ENCODE measurements around the gene PCDHA4.
"Not testable (repeated sequence)": the region's sequence is repeated elsewhere in the genome, so short reads cannot be mapped to it uniquely, and the experiment has no call there.

PCDHA4 gene

DNA sequence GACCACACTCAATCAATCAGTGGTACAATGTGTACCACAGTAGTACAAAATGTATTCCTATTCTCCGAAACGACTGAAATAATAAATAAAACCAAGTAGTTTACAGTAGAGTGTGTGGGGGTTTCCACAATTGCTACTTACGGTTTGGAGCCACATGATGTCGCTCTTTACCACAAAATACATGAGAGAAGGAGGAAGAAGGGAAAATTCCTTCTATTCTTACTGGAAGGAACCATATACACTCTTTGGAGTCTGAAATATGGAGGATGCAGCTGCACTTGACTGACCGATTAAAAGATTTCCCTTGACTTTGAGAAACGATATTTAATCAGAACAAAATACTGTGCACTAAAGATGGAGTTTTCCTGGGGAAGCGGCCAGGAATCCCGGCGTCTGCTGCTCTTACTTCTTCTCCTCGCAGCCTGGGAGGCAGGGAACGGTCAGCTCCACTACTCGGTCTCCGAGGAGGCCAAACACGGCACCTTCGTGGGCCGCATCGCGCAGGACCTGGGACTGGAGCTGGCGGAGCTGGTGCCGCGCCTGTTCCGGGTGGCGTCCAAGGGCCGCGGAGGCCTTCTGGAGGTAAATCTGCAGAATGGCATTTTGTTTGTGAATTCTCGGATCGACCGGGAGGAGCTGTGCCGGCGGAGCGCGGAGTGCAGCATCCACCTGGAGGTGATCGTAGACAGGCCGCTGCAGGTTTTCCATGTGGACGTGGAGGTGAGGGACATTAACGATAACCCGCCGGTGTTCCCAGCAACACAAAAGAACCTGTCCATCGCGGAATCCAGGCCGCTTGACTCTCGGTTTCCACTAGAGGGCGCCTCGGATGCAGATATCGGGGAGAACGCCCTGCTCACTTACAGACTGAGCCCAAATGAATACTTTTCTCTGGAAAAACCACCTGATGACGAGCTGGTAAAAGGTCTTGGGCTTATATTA is at the start of gene PCDHA4:
TSS of gene PCDHA4 (plus strand) at position 235 of the 942 bp plus-strand sequence.
- peak; percentile 75 to 82 for DNase-seq

DNA sequence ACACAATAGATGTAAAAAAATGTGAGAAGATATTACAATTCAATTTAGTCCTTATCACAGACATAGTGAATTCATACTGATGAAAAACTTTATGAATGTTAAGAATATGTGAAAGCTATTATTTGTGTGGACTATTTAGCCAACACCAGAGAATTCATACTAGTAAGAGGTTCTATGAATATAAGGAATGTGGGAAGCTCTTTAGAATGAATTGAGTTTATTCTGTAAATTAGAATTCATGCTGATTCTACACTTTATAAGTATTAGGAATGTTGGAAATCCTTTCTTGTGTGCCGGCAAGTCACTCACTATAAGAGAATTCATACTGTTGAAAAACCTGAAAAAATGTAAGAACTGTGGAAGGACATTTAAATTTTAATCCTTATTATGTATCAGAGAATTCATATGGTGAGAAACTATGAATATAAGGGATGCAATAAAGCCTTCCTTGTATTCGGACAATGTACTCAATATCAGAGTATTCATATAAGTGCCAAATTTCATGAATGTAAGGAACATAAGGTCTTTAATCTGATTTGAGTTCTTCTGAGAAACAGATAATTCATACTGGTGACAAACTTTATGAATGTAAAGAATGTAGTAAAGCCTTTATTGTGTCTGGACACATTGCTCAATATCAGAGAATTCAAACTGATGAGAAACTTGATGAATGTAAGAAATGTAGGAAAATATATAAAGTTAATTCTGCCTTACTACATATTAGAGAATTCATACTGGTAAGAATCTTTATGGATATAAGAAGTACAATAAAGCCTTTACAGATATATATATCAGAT is 42.5 kb upstream of the PCDHA4 start:
- DNase-seq = no peak

DNA sequence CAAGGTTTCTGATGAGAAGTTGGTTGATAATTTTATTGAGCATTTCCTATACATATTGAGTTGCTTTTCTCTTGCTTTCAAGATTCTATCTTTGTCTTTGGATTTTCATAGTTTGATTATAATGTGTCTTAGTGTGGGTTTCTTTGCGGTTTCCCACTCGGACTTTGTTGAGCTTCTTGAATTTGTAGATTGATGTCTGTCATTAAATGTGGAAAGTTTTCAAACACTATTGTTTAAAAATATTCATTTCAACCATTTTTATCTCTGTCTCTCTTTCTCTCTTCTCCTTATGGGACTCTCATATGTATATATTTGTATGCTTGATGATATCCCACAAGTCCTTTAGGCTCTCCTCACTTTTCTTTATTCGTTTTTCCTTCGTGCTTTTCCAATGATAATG is 39.4 kb upstream of the PCDHA4 start:
- no peak for DNase-seq

DNA sequence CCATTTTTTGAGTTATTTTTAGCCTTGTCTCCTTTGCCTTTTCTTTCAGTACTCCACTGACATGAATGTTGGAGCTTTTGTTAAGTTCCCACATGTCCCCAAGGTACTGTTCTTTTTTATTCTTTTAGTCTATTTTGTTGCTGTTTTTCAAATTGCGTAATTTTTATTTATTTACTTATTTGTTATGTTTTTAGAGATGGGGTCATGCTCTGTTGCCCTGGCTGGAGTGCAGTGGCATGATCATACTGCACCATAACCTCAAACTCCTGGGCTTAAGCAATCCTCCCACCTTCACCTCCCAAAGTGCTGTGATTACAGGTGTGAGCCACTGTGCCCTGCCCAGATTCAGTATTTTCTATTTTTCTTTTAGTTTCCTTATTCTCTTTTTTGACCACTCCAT is 26.4 kb upstream of the PCDHA4 start:
- no peak for DNase-seq

DNA sequence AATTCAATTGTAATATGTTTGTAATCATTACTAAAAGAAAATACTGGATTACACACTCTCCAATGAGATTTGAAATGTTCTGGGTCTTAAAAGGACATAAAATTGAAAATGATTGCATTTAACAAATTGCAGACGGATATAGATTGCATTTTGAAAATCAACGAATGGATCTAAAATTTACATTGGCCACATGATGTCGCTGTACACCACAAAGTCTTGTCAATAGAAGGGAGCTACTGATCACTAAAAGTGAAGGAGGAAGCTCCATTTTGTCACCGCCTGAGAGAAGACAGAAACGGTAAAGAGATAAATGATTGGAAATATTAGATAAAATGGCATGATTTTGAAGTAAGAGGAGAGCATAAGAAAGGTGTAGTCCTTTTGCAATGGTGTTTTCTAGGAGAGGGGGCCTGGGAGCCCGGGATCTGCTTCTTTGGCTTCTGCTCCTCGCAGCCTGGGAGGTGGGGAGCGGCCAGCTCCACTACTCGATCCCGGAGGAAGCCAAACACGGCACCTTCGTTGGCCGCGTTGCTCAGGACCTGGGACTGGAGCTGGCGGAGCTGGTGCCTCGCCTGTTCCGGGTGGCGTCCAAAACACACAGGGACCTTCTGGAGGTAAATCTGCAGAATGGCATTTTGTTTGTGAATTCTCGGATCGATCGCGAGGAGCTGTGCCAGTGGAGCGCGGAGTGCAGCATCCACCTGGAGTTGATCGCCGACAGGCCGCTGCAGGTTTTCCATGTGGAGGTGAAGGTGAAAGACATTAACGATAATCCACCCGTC is 20.8 kb upstream of the PCDHA4 start, which contains the start of gene PCDHA1:
TSS of gene PCDHA1 (plus strand) at position 236 of the 782 bp plus-strand sequence.
- peak; percentile 31 to 32 for DNase-seq

DNA sequence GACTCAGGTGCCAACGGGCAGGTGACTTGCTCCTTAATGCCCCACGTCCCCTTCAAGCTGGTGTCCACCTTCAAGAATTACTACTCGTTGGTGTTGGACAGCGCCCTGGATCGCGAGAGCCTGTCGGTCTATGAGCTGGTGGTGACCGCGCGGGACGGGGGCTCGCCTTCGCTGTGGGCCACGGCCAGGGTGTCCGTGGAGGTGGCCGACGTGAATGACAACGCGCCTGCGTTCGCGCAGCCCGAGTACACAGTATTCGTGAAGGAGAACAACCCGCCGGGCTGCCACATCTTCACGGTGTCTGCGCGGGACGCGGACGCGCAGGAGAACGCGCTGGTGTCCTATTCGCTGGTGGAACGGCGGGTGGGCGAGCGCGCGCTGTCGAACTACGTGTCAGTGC is 19.4 kb upstream of the PCDHA4 start:
- DNase-seq = not testable (repeated sequence)

DNA sequence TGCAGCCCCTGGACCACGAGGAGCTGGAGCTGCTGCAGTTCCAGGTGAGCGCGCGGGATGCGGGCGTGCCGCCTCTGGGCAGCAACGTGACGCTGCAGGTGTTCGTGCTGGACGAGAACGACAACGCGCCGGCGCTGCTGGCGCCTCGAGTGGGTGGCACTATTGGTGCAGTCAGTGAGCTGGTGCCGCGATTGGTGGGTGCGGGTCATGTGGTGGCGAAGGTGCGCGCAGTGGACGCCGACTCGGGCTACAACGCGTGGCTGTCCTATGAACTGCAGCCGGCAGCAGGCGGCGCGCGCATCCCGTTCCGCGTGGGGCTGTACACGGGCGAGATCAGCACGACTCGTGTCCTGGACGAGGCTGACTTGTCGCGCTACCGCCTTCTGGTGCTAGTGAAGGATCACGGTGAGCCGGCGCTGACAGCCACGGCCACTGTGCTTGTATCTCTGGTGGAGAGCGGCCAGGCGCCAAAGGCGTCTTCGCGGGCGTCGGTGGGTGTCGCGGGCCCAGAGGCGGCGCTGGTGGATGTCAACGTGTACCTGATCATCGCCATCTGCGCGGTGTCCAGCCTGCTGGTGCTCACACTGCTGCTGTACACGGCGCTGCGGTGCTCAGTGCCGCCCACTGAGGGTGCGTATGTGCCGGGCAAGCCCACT is 18.9 kb upstream of the PCDHA4 start:
- not testable (repeated sequence) for DNase-seq

DNA sequence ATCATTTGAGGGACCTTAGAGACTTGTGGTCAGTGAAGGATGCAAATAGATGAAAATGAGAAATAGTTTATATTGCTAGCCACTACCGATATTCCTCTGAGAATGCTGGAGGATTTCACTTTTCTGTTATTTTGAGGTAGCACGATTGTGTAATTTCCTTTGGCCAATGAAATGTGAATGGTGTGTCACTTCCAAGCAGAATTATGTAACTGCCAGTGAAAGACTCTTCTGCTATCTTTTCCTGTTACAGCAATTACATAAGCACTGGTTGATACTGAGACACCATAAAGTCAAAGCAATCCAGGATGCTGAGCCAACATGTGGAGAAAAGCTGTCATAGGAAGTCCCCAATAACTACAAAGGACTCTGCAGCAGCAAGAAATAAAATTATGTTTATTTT is 15.8 kb upstream of the PCDHA4 start:
- no peak for DNase-seq

DNA sequence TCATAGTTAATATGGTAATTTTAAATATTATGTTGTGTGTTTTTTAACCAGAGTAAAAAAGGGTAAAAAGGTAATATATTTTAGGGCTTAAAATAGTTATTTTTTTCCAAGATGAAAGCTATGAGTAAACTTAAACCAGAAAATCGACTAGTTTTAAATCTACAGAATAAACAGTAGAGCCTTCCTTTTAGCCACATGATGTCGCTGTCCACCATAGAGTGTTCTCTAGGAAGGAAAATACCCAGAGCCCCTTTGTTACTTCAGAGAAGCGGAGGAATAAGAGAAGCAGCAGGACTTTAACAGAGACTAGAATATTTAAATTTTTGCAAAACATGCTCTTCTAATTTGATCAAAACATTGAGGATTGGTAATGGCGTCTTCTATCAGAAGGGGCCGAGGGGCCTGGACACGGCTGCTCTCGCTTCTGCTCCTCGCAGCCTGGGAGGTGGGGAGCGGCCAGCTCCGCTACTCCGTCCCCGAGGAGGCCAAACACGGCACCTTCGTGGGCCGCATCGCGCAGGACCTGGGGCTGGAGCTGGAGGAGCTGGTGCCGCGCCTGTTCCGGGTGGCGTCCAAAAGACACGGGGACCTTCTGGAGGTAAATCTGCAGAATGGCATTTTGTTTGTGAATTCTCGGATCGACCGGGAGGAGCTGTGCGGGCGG is 12.1 kb upstream of the PCDHA4 start, which contains the start of gene PCDHA2:
TSS of gene PCDHA2 (plus strand) at position 258 of the 664 bp plus-strand sequence.
- no peak for DNase-seq

DNA sequence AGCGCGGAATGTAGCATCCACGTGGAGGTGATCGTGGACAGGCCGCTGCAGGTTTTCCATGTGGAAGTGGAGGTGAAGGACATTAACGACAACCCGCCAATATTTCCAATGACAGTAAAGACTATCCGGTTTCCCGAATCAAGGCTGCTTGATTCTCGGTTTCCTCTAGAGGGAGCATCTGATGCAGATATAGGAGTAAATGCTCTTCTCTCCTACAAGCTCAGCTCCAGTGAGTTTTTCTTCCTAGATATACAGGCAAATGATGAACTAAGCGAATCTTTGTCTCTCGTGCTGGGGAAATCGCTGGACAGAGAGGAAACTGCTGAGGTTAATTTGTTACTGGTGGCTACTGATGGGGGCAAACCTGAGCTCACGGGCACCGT is 11.6 kb upstream of the PCDHA4 start:
- no peak for DNase-seq

DNA sequence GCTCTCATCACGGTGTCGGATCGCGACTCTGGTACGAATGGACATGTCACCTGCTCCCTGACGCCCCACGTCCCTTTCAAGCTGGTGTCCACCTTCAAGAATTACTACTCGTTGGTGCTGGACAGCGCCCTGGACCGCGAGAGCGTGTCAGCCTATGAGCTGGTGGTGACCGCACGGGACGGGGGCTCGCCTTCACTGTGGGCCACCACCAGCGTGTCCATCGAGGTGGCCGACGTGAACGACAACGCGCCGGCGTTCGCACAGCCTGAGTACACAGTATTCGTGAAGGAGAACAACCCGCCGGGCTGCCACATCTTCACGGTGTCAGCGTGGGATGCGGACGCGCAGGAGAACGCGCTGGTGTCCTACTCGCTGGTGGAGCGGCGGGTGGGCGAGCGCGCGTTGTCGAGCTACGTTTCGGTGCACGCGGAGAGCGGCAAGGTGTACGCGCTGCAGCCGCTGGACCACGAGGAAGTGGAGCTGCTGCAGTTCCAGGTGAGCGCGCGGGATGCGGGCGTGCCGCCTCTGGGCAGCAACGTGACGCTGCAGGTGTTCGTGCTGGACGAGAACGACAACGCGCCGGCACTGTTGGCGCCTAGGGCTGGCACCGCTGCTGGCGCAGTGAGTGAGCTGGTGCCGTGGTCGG is 10.7 kb upstream of the PCDHA4 start:
- DNase-seq = not testable (repeated sequence)

DNA sequence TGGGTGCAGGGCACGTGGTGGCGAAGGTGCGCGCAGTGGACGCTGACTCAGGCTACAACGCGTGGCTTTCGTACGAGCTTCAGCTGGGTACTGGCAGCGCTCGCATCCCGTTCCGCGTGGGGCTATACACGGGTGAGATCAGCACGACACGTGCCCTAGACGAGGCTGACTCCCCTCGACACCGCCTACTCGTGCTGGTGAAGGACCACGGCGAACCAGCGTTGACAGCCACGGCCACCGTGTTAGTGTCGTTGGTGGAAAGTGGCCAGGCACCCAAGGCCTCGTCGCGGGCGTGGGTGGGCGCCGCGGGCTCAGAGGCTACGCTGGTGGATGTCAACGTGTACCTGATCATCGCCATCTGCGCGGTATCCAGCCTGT is 10.2 kb upstream of the PCDHA4 start:
- DNase-seq = no peak

DNA sequence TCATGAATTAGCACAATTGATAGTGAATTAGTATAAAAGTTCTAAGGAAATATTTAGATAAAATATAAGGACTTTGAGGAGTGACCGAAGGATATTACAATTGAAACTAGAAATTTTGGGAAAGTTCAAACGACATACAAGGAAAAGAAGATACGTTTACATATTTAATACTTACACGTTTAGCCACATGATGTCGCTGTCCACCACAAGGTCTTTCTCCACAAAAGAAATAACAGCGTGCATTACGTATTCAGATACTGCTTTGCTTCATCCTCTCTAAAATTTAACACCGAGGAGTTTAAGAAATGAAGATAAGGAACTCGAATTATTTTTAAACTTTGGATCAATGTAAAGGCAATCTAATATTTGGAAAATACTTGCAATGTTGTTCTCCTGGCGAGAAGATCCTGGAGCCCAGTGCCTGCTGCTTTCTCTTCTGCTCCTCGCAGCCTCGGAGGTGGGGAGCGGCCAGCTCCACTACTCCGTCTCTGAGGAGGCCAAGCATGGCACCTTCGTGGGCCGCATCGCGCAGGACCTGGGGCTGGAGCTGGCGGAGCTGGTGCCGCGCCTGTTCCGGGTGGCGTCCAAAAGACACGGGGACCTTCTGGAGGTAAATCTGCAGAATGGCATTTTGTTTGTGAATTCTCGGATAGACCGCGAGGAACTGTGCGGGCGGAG is 5.9 kb upstream of the PCDHA4 start, which contains the start of gene PCDHA3:
TSS of gene PCDHA3 (plus strand) at position 242 of the 678 bp plus-strand sequence.
- no peak for DNase-seq

DNA sequence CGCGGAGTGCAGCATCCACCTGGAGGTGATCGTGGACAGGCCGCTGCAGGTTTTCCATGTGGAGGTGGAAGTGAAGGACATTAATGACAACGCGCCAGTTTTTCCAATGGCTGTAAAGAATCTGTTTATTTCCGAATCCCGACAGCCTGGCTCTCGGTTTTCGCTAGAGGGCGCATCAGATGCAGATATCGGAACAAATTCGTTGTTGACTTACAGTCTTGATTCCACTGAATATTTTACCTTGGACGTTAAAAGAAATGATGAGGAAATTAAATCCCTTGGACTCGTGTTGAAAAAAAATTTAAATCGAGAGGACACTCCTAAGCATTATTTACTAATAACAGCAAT is 5.4 kb upstream of the PCDHA4 start:
- DNase-seq = no peak

DNA sequence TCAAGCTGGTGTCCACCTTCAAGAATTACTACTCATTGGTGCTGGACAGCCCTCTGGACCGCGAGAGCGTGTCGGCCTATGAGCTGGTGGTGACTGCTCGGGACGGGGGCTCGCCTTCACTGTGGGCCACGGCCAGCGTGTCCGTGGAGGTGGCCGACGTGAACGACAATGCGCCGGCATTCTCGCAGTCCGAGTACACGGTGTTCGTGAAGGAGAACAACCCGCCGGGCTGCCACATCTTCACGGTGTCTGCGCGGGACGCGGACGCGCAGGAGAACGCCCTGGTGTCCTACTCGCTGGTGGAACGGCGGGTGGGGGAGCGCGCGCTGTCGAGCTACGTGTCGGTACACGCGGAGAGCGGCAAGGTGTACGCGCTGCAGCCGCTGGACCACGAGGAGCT is 4.5 kb upstream of the PCDHA4 start:
- DNase-seq = not testable (repeated sequence)

DNA sequence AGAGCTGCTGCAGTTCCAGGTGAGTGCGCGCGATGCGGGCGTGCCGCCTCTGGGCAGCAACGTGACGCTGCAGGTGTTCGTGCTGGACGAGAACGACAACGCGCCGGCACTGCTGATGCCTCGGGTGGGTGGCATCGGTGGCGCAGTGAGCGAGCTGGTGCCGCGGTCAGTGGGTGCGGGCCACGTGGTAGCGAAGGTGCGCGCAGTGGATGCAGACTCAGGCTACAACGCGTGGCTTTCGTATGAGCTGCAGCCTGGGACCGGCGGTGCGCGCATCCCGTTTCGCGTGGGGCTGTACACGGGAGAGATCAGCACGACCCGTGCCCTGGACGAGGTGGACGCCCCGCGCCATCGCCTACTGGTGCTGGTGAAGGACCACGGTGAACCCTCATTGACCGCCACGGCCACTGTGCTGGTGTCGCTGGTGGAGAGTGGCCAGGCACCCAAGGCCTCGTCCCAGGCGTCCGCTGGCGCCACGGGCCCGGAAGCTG is 4.0 kb upstream of the PCDHA4 start:
- DNase-seq = no peak

DNA sequence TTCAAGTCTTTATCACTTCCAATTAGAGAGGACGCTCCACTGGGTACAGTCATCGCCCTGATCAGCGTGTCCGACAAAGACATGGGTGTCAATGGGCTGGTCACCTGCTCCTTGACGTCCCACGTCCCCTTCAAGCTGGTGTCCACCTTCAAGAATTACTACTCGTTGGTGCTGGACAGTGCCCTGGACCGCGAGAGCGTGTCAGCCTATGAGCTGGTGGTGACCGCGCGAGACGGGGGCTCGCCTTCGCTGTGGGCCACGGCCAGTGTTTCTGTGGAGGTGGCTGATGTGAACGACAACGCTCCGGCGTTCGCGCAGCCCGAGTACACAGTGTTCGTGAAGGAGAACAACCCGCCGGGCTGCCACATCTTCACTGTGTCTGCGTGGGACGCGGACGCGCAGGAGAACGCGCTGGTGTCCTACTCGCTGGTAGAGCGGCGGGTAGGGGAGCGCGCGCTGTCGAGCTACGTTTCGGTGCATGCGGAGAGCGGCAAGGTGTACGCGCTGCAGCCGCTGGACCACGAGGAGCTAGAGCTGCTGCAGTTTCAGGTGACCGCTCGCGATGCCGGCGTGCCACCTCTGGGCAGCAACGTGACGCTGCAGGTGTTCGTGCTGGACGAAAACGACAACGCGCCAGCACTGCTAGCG is 1.5 kb downstream of the PCDHA4 start:
- DNase-seq = not testable (repeated sequence)

DNA sequence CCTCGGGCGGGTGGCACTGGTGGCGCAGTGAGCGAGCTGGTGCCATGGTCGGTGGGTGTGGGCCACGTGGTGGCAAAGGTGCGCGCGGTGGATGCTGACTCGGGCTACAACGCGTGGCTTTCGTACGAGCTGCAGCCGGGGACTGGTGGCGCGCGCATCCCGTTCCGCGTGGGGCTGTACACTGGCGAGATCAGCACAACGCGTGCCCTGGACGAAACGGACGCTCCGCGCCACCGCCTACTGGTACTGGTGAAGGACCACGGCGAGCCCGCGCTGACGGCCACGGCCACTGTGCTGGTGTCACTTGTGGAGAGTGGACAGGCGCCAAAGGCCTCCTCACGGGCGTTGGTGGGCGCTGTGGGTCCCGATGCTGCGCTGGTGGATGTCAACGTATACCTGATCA is 2.0 kb downstream of the PCDHA4 start:
- no peak for DNase-seq

DNA sequence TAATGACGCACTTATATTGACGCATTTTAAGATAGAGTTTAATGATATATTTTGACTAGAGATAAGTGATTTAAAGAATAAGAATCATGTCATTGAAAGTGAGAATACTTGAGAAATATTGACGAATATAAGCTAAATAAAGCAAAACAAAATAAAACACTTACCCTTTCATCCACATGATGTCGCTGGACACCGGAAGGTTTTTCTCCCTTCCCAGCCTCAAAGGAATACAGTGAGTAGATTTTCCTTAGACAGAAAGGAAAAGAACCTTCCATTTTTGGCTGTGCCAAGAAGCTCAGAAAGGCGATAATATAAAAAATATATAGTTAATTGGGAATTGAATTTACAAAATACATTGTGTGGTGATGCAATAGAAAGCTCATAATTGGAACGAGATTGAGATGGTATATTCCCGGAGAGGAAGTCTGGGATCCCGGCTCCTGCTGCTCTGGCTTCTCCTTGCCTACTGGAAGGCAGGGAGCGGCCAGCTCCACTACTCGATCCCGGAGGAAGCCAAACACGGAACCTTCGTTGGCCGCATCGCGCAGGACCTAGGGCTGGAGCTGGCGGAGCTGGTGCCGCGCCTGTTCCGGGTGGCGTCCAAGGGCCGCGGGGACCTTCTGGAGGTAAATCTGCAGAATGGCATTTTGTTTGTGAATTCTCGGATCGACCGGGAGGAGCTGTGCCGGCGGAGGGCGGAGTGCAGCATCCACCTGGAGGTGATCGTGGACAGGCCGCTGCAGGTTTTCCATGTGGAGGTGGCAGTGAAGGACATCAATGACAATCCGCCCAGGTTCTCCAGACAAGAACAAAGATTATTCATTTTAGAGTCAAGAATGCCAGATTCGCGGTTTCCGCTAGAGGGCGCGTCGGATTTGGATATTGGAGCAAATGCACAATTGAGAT is 14.8 kb downstream of the PCDHA4 start, which contains the start of gene PCDHA5:
TSS of gene PCDHA5 (plus strand) at position 239 of the 906 bp plus-strand sequence.
- no peak for DNase-seq

Measured in SHP77 (cell line).